H9 (cell line): Measurements from ENCODE around the gene ENOX1. TPM values are rescaled to one million over a fixed set of nuclear protein-coding genes. Genes with fewer than 3 reads are reported as not detected.

Experiments used
- DNase-seq: peaks from one replicate; pipeline ENCODE4 v3.0.0-alpha.2; 2017
- H2AFZ ChIP-seq: one replicate; pipeline ENCODE4 v1.6.1; 2013; ENCODE audit warnings: mild to moderate bottlenecking, low read length, control low read depth, moderate library complexity
- H2AK5ac ChIP-seq: 2 replicates; pipeline ENCODE4 v1.6.1; 2013; ENCODE audit warnings: low read length, control low read depth, mixed read lengths; ENCODE audit not compliant: insufficient read length
- H2BK120ac ChIP-seq: one replicate; pipeline ENCODE4 v1.6.1; 2013; ENCODE audit warnings: low read depth, mild to moderate bottlenecking, low read length, control low read depth, inconsistent platforms; ENCODE audit not compliant: poor library complexity, severe bottlenecking
- H2BK12ac ChIP-seq: 2 replicates; pipeline ENCODE4 v1.6.1; 2013; ENCODE audit warnings: low read length, control low read depth, mixed read lengths, low read depth; ENCODE audit not compliant: insufficient read length
- H2BK15ac ChIP-seq: 2 replicates; pipeline ENCODE4 v1.6.1; 2013; ENCODE audit warnings: low read depth, low read length, control low read depth
- H2BK20ac ChIP-seq: one replicate; pipeline ENCODE4 v1.6.1; 2013; ENCODE audit warnings: low read depth, mild to moderate bottlenecking, low read length, control low read depth, inconsistent platforms; ENCODE audit not compliant: poor library complexity, severe bottlenecking
- H2BK5ac ChIP-seq: 2 replicates; pipeline ENCODE4 v1.6.1; 2013; ENCODE audit warnings: low read length, control low read depth, mixed read lengths; ENCODE audit not compliant: insufficient read length
- H3K14ac ChIP-seq: 2 replicates; pipeline ENCODE4 v1.6.1; 2013; ENCODE audit warnings: low read length, control low read depth; ENCODE audit not compliant: insufficient read depth
- H3K18ac ChIP-seq: 2 replicates; pipeline ENCODE4 v1.6.1; 2013; ENCODE audit warnings: low read depth, mild to moderate bottlenecking, mixed read lengths, low read length, control low read depth; ENCODE audit not compliant: insufficient read length
- H3K23ac ChIP-seq: 2 replicates; pipeline ENCODE4 v1.6.1; 2013; ENCODE audit warnings: low read length, control low read depth, mixed read lengths, low read depth; ENCODE audit not compliant: insufficient read length
- H3K23me2 ChIP-seq: 2 replicates; pipeline ENCODE4 v1.6.1; 2013; ENCODE audit warnings: low read depth, mild to moderate bottlenecking, mixed read lengths, low read length, control low read depth; ENCODE audit not compliant: insufficient read length, poor library complexity, severe bottlenecking
- H3K27ac ChIP-seq: 2 replicates; pipeline ENCODE4 v1.5.1; 2013; ENCODE audit warnings: low read length, control low read depth, mixed read lengths, low read depth; ENCODE audit not compliant: insufficient read length
- H3K27me3 ChIP-seq: 2 replicates; pipeline ENCODE4 v1.6.1; 2013; ENCODE audit warnings: low read length, control low read depth, inconsistent platforms; ENCODE audit not compliant: insufficient read depth
- H3K4ac ChIP-seq: 2 replicates; pipeline ENCODE4 v1.6.1; 2013; ENCODE audit warnings: low read depth, mild to moderate bottlenecking, control low read depth, inconsistent platforms, low read length, moderate library complexity
- H3K4me1 ChIP-seq: 2 replicates; pipeline ENCODE4 v1.6.1; 2013; ENCODE audit warnings: low read length, control low read depth, inconsistent platforms; ENCODE audit not compliant: insufficient read depth
- H3K4me2 ChIP-seq: 2 replicates; pipeline ENCODE4 v1.6.1; 2013; ENCODE audit warnings: low read length, control low read depth, mixed read lengths; ENCODE audit not compliant: insufficient read length, insufficient read depth
- H3K56ac ChIP-seq: 2 replicates; pipeline ENCODE4 v1.6.1; 2013; ENCODE audit warnings: low read depth, mild to moderate bottlenecking, mixed read lengths, low read length, control low read depth; ENCODE audit not compliant: insufficient read length
- H3K79me1 ChIP-seq: 2 replicates; pipeline ENCODE4 v1.6.1; 2013; ENCODE audit warnings: low read depth, mild to moderate bottlenecking, moderate library complexity, low read length, control low read depth, inconsistent platforms; ENCODE audit not compliant: insufficient read depth, poor library complexity, severe bottlenecking
- H3K79me2 ChIP-seq: 2 replicates; pipeline ENCODE4 v1.6.1; 2013; ENCODE audit warnings: low read length, control low read depth, inconsistent platforms; ENCODE audit not compliant: insufficient read depth
- H3K9ac ChIP-seq: 2 replicates; pipeline ENCODE4 v1.6.1; 2013; ENCODE audit warnings: low read length, control low read depth, mixed read lengths; ENCODE audit not compliant: insufficient read length; ENCODE audit errors: extremely low read depth
- H3K9me3 ChIP-seq: one replicate; pipeline ENCODE4 v1.6.1; 2013; ENCODE audit warnings: low read depth, low read length, inconsistent platforms; ENCODE audit not compliant: control insufficient read depth
- H3T11ph ChIP-seq: one replicate; pipeline ENCODE4 v1.6.1; 2013; ENCODE audit warnings: mild to moderate bottlenecking, low read length, control low read depth, inconsistent platforms
- H4K20me1 ChIP-seq: one replicate; pipeline ENCODE4 v1.6.1; 2013; ENCODE audit not compliant: control insufficient read depth, insufficient read length, insufficient read depth
- H4K5ac ChIP-seq: 2 replicates; pipeline ENCODE4 v1.6.1; 2013; ENCODE audit warnings: low read depth, mild to moderate bottlenecking, mixed read lengths, low read length, control low read depth; ENCODE audit not compliant: insufficient read length
- H4K8ac ChIP-seq: replicated peaks from 2 replicates; pipeline ENCODE4 v1.6.1; 2013; ENCODE audit warnings: low read length, control low read depth, mixed read lengths, low read depth; ENCODE audit not compliant: insufficient read length
- H4K91ac ChIP-seq: 2 replicates; pipeline ENCODE4 v1.6.1; 2013; ENCODE audit warnings: low read depth, mild to moderate bottlenecking, moderate library complexity, mixed read lengths, low read length, control low read depth; ENCODE audit not compliant: insufficient read length
- H3K27ac Mint-ChIP-seq, 3 experiments: 2 replicates in 2 of 3; 3 replicates in 1 of 3; pipeline ENCODE4 v1.8.0; 2020 to 2021; ENCODE audit warnings: mixed read lengths in 3 of 3, mild to moderate bottlenecking in 1 of 3, moderate library complexity in 1 of 3
- H3K27me3 Mint-ChIP-seq: 2 replicates; pipeline ENCODE4 v1.8.0; 2021; ENCODE audit warnings: low read depth, mild to moderate bottlenecking, moderate library complexity, mixed read lengths
- H3K36me3 Mint-ChIP-seq, 3 experiments: 2 replicates in 2 of 3; 3 replicates in 1 of 3; pipeline ENCODE4 v1.8.0; 2020 to 2021; ENCODE audit warnings: low read depth in 3 of 3, mixed read lengths in 3 of 3; ENCODE audit not compliant: insufficient read depth in 1 of 3
- H3K4me1 Mint-ChIP-seq, 2 experiments: 2 replicates each; pipeline ENCODE4 v1.8.0; 2020; ENCODE audit warnings: mixed read lengths in 2 of 2
- H3K4me3 Mint-ChIP-seq, 2 experiments: 2 replicates in 1 of 2; 3 replicates in 1 of 2; pipeline ENCODE4 v1.8.0; 2020 to 2021; ENCODE audit warnings: mild to moderate bottlenecking in 2 of 2, mixed read lengths in 2 of 2, moderate library complexity in 1 of 2
- H3K9me3 Mint-ChIP-seq, 2 experiments: 2 replicates in 1 of 2; 3 replicates in 1 of 2; pipeline ENCODE4 v1.8.0; 2020; ENCODE audit warnings: mild to moderate bottlenecking in 2 of 2, mixed read lengths in 2 of 2, moderate library complexity in 1 of 2
- CTCF ChIP-seq: fragments of 200-600 bp; sonication (generic); conservative IDR thresholded peaks from 3 replicates; pipeline ENCODE4 v1.8.0; 2021; ENCODE audit warnings: antibody characterized with exemption, mild to moderate bottlenecking
- WGBS: extraction: QIAGEN DNeasy Blood & Tissue Kit; methylation state at CpG from one replicate; pipeline ENCODE4 v1.1.7; 2013; ENCODE audit warnings: missing lambda C conversion rate, low lambda C conversion rate, mixed read lengths; ENCODE audit not compliant: insufficient read length; ENCODE audit errors: extremely low coverage; 5-methylcytosine and 5-hydroxymethylcytosine counted together
- total RNA-seq: library from RNA; stranded (reverse); gene quantifications from 2 replicates; pipeline ENCODE4 v1.2.1, GENCODE V29; 2021

The ENOX1 gene
- total RNA-seq, 1 experiment from 2014 or later: 0.24 TPM

GRCh38 chr13:43374621-43375020 lies 412.2 kb downstream of the ENOX1 start:
- TF ChIP-seq CTCF: no peak
- H3K4me3 Mint-ChIP-seq: no peak overlapping the region
- H3K9me3 ChIP-seq: no peaks in the 10 kb centered on the region

More at GRCh38 chr13:43374621-43375020, 412.2 kb downstream of the ENOX1 start:
- no peak overlapping the region for H2BK15ac ChIP-seq
- H3K4ac ChIP-seq: no peak overlapping the region
- no peak overlapping the region for H4K91ac ChIP-seq
- H2AK5ac ChIP-seq: no peak overlapping the region
- H4K5ac ChIP-seq: no peak overlapping the region
- H2AFZ ChIP-seq: no peak overlapping the region
- H3K79me1 ChIP-seq: no peaks in the 10 kb centered on the region
- WGBS: no CpG with 5 or more reads among the region's 1 CpG
- H3K27ac ChIP-seq: no peak overlapping the region
- H3K36me3 Mint-ChIP-seq: peaks cover 0 to 4% (median 1%) of the 10 kb centered on the region in 3 experiments; a peak in 4 of 7 replicates
- H3K18ac ChIP-seq: no peak overlapping the region
- H3K14ac ChIP-seq: no peak overlapping the region
- DNase-seq: no peak
- H3K4me1 ChIP-seq: no peaks in the 10 kb centered on the region
- no peak overlapping the region for H2BK120ac ChIP-seq
- no peaks in the 10 kb centered on the region for H3K23me2 ChIP-seq
- H2BK5ac ChIP-seq: no peak overlapping the region
- no peaks in the 10 kb centered on the region for H3K27me3 ChIP-seq
- H3K27me3 Mint-ChIP-seq: no peaks in the 10 kb centered on the region; the same call in 1 of the 2 replicates
- H2BK12ac ChIP-seq: no peak overlapping the region
- peaks cover 4 to 6% of the 10 kb centered on the region in 2 experiments for H3K9me3 Mint-ChIP-seq
- no peak overlapping the region for H4K8ac ChIP-seq
- no peak overlapping the region for H3K27ac Mint-ChIP-seq
- H3K23ac ChIP-seq: no peak overlapping the region
- H2BK20ac ChIP-seq: no peak overlapping the region
- H3T11ph ChIP-seq: no peak overlapping the region
- no peak overlapping the region for H3K4me2 ChIP-seq
- H3K79me2 ChIP-seq: no peaks in the 10 kb centered on the region
- no peak overlapping the region for H3K9ac ChIP-seq
- H4K20me1 ChIP-seq: no peaks in the 10 kb centered on the region
- no peak overlapping the region for H3K56ac ChIP-seq
- peaks cover 4 to 5% of the 10 kb centered on the region in 2 experiments; a peak in 3 of 4 replicates for H3K4me1 Mint-ChIP-seq
